ENCODE data around the gene EYS.

- TF ChIP-seq CTCF (IDR thresholded peaks at IDR 0.05), result no peak
- TF ChIP-seq POLR2A (IDR thresholded peaks at IDR 0.05), result no peak
Observed at GRCh38 chr6:64256483-64256882, 1450.5 kb downstream of the EYS start.
